ENCODE data around the gene OR2A12. TPM values are rescaled to one million over a fixed set of nuclear protein-coding genes. Genes with fewer than 3 reads are reported as not detected.

The OR2A12 gene
- polyA plus RNA-seq, 1 of the 3 experiments (the other 2 are of a cell fraction): not detected

- POLR2A ChIA-PET: no interaction called here
- 23% methylated on average over 3 of the region's 3 CpGs for WGBS (ENCODE audit: low lambda C conversion rate)
Observed at GRCh38 chr7:144144426-144144825, 58.3 kb downstream of the OR2A12 start.

GRCh38 chr7:144148224-144148827 is 62.2 kb downstream of the OR2A12 start:
- POLR2A ChIA-PET: no interaction called here
- H3K27me3 ChIP-seq (ENCODE audit: insufficient read depth): no peaks in the 10 kb centered on the region
- CTCF ChIA-PET: interaction anchor here (1.0 kb wide), 2 partner anchors 20 to 290 kb away, joined by 3 to 4 read pairs; no protein-coding TSS in a partner anchor
- no peaks in the 10 kb centered on the region for H3F3A ChIP-seq (replicated peaks; ENCODE audit: insufficient read depth)
- H4K20me1 ChIP-seq (ENCODE audit: insufficient read depth): no peaks in the 10 kb centered on the region
- H3K79me2 ChIP-seq (ENCODE audit: insufficient read depth): no peaks in the 10 kb centered on the region
- H3K27ac ChIP-seq (ENCODE audit: low read depth in 2 of 2, low read length in 1 of 2): no peak overlapping the region
- WGBS (ENCODE audit: low lambda C conversion rate): 1% methylated on average over 2 of the region's 2 CpGs
- H3K4me3 ChIP-seq (ENCODE audit: low read depth in 2 of 2, low read length in 1 of 2): no peak overlapping the region
- DNase-seq: no peak
- H2AFZ ChIP-seq (ENCODE audit: low read depth): no peak overlapping the region
- no peaks in the 10 kb centered on the region for H3K4me1 ChIP-seq (ENCODE audit: control insufficient read depth in 1 of 2, insufficient read depth in 2 of 2, low read depth in 1 of 2, low read length in 1 of 2)
- H3K4me2 ChIP-seq: no peak overlapping the region
- H3K9me3 ChIP-seq: peaks cover 19% of the 10 kb centered on the region
- H3K36me3 ChIP-seq (replicated peaks in 1 of 2; ENCODE audit: control insufficient read depth in 1 of 2, insufficient read depth in 2 of 2, low read length in 1 of 2): no peaks in the 10 kb centered on the region
- TF ChIP-seq TCF12 (IDR thresholded peaks at IDR 0.05) (no peak), GABPA (IDR thresholded peaks at IDR 0.05; ENCODE audit: low read depth) (no peak), MXI1 (IDR thresholded peaks at IDR 0.05; ENCODE audit: low read depth, low read length) (no peak)
- H3K9me2 ChIP-seq: 0 out of 2 replicates have a peak, but pooled peaks cover 5% of the 10 kb centered on the region
- no peak overlapping the region for H3K9ac ChIP-seq

More at GRCh38 chr7:144144426-144144825, 58.3 kb downstream of the OR2A12 start:
- no peaks in the 10 kb centered on the region for H3K4me1 ChIP-seq (ENCODE audit: control insufficient read depth in 1 of 2, insufficient read depth in 2 of 2, low read depth in 1 of 2, low read length in 1 of 2)
- H2AFZ ChIP-seq (ENCODE audit: low read depth): no peak overlapping the region
- H3K4me3 ChIP-seq (ENCODE audit: low read depth in 2 of 2, low read length in 1 of 2): no peak overlapping the region
- no peak overlapping the region for H3K4me2 ChIP-seq
- no peak for DNase-seq
- H3K9me3 ChIP-seq: peaks cover 13% of the 10 kb centered on the region
- H3K27me3 ChIP-seq (ENCODE audit: insufficient read depth): no peaks in the 10 kb centered on the region
- H4K20me1 ChIP-seq (ENCODE audit: insufficient read depth): no peaks in the 10 kb centered on the region
- H3K36me3 ChIP-seq (replicated peaks in 1 of 2; ENCODE audit: control insufficient read depth in 1 of 2, insufficient read depth in 2 of 2, low read length in 1 of 2): no peaks in the 10 kb centered on the region
- H3K79me2 ChIP-seq (ENCODE audit: insufficient read depth): no peaks in the 10 kb centered on the region
- CTCF ChIA-PET: interaction anchor here (1.5 kb wide), 1 partner anchor 16 kb away, joined by 7 read pairs; no protein-coding TSS in a partner anchor
- no peak overlapping the region for H3K27ac ChIP-seq (ENCODE audit: low read depth in 2 of 2, low read length in 1 of 2)
- no peaks in the 10 kb centered on the region for H3K9me2 ChIP-seq
- H3K9ac ChIP-seq: no peak overlapping the region
- H3F3A ChIP-seq (replicated peaks; ENCODE audit: insufficient read depth): no peaks in the 10 kb centered on the region
- no peak for TF ChIP-seq PBX3 (IDR thresholded peaks at IDR 0.05)
- no peak for TF ChIP-seq RCOR1 (IDR thresholded peaks at IDR 0.05; ENCODE audit: low read length)
- no peak for TF ChIP-seq EZH2phosphoT487 (IDR thresholded peaks at IDR 0.05; ENCODE audit: borderline replicate concordance, low read depth)
- TF ChIP-seq POLR2AphosphoS5 (IDR thresholded peaks at IDR 0.05; ENCODE audit: low read depth, low read length): no peak
- TF ChIP-seq RAD21 (IDR thresholded peaks at IDR 0.05; ENCODE audit: low read length): no peak
- no peak for TF ChIP-seq MXI1 (IDR thresholded peaks at IDR 0.05; ENCODE audit: low read depth, low read length)
- TF ChIP-seq JUND (IDR thresholded peaks at IDR 0.05): no peak
- no peak for TF ChIP-seq TEAD4 (IDR thresholded peaks at IDR 0.05; ENCODE audit: borderline replicate concordance, insufficient read depth)
- TF ChIP-seq SMC3 (IDR thresholded peaks at IDR 0.05; ENCODE audit: low read depth, low read length): no peak
- no peak for TF ChIP-seq USF2 (IDR thresholded peaks at IDR 0.05; ENCODE audit: borderline replicate concordance, low read depth, low read length)
- TF ChIP-seq GABPA (IDR thresholded peaks at IDR 0.05; ENCODE audit: low read depth): no peak
- no peak for TF ChIP-seq GATA2 (CRISPR knock-in tag; IDR thresholded peaks at IDR 0.05)

Small RNA genes within 50 kb of the gene (small RNA-seq; reads per million reads assigned to genes)
- gene OR2A41P: 0 reads per million in 7 experiments

Other genes with a start within 250 kb of the OR2A12 start
- gene TCAF1, start 184.1 kb upstream of the OR2A12 start, polyA plus RNA-seq (2012; rRNA removed): 59.0 and 69.0 TPM in 2 replicates
- 0.07 and 0.13 TPM in 2 replicates for gene OR2F2, start 151.0 kb upstream of the OR2A12 start, polyA plus RNA-seq (2012; rRNA removed)
- 0.10 TPM in 2 replicates for gene OR2F1, start 131.4 kb upstream of the OR2A12 start, polyA plus RNA-seq (2012; rRNA removed)
- not detected in 2 replicates for gene OR6B1, start 86.0 kb upstream of the OR2A12 start, polyA plus RNA-seq (2012; rRNA removed)
- not detected in 2 replicates for gene OR2A5, start 37.3 kb upstream of the OR2A12 start, polyA plus RNA-seq (2012; rRNA removed)
- gene OR2A25, start 16.5 kb upstream of the OR2A12 start, polyA plus RNA-seq (2012; rRNA removed): not detected in 2 replicates
- not detected in 2 replicates for gene OR2A2, start 23.3 kb downstream of the OR2A12 start, polyA plus RNA-seq (2012; rRNA removed)
- not detected in 2 replicates for gene OR2A14, start 36.9 kb downstream of the OR2A12 start, polyA plus RNA-seq (2012; rRNA removed)
- gene CTAGE4, start 97.2 kb downstream of the OR2A12 start, polyA plus RNA-seq (2012; rRNA removed): not detected in 2 replicates
- gene ARHGEF35, start 109.6 kb downstream of the OR2A12 start, polyA plus RNA-seq (2012; rRNA removed): 0.02 TPM in 1 of 2 replicates, not detected in the other
- not detected in 2 replicates for gene OR2A42, start 153.3 kb downstream of the OR2A12 start, polyA plus RNA-seq (2012; rRNA removed)
- gene OR2A7, start 178.5 kb downstream of the OR2A12 start, polyA plus RNA-seq (2012; rRNA removed): not detected in 2 replicates
- gene CTAGE8, start 183.0 kb downstream of the OR2A12 start, polyA plus RNA-seq (2012; rRNA removed): not detected in 2 replicates
- gene OR2A1, start 226.1 kb downstream of the OR2A12 start, polyA plus RNA-seq (2012; rRNA removed): not detected in 2 replicates

All from SK-N-SH (cell line).